ENCODE data around the gene KCNK3.
"Not testable (repeated sequence)": the region's sequence is repeated elsewhere in the genome, so short reads cannot be mapped to it uniquely, and the experiment has no call there.

GRCh38 chr2:26665296-26665695, 27.2 kb upstream of the KCNK3 start:
- TF ChIP-seq CTCF, POLR2A (IDR thresholded peaks at IDR 0.05): not testable (repeated sequence)
